Naive B cell (primary cell): Measurements from ENCODE around the gene CDH12. TPM values are rescaled to one million over a fixed set of nuclear protein-coding genes. Genes with fewer than 3 reads are reported as not detected.
"Not testable (repeated sequence)": the region's sequence is repeated elsewhere in the genome, so short reads cannot be mapped to it uniquely, and the experiment has no call there.

Experiments used
- ATAC-seq, 2 donors: fragments of 150-1000 bp; cut with Tn5 transposase; 2 replicates each; pipeline ENCODE4 v1.10.0; 2021; ENCODE audit warnings: low read depth in 2 of 2, mild to moderate bottlenecking in 2 of 2, moderate library complexity in 2 of 2
- DNase-seq: peaks from one replicate; pipeline ENCODE4 v3.0.0; 2022
- H3K27ac Mint-ChIP-seq, 6 donors: one replicate each; pipeline ENCODE4 v1.8.0; 2020 to 2022; ENCODE audit warnings: mild to moderate bottlenecking in 6 of 6, mixed read lengths in 6 of 6, moderate library complexity in 5 of 6, inconsistent platforms in 2 of 6
- H3K27me3 Mint-ChIP-seq, 3 donors: one replicate each; pipeline ENCODE4 v1.8.0; 2021 to 2022; ENCODE audit warnings: mixed read lengths in 3 of 3, mild to moderate bottlenecking in 1 of 3
- H3K36me3 Mint-ChIP-seq, 2 donors: one replicate each; pipeline ENCODE4 v1.8.0; 2020 to 2022; ENCODE audit warnings: mixed read lengths in 2 of 2, inconsistent platforms in 1 of 2, mild to moderate bottlenecking in 1 of 2
- H3K4me1 Mint-ChIP-seq, 3 donors: one replicate each; pipeline ENCODE4 v1.8.0; 2020 to 2022; ENCODE audit warnings: mixed read lengths in 3 of 3, inconsistent platforms in 1 of 3, mild to moderate bottlenecking in 1 of 3, moderate library complexity in 1 of 3
- H3K4me3 Mint-ChIP-seq, 8 donors: one replicate each; pipeline ENCODE4 v1.8.0; 2020 to 2022; ENCODE audit warnings: mild to moderate bottlenecking in 8 of 8, mixed read lengths in 8 of 8, moderate library complexity in 8 of 8, inconsistent platforms in 2 of 8
- H3K9me3 Mint-ChIP-seq, 7 donors: one replicate each; pipeline ENCODE4 v1.8.0; 2020 to 2022; ENCODE audit warnings: mixed read lengths in 7 of 7, mild to moderate bottlenecking in 5 of 7, inconsistent platforms in 2 of 7, moderate library complexity in 1 of 7
- polyA plus RNA-seq, 6 donors: library from polyadenylated mRNA; unstranded; fragments of 300-500 nt; fragmentation: Illumina TruSeq; gene quantifications; one replicate each; pipeline ENCODE4 v1.2.3, GENCODE V29; 2021; ENCODE audit warnings: low read depth in 6 of 6

CDH12 gene
- polyA plus RNA-seq, 6 donors from 2014 or later: not detected

- H3K27ac Mint-ChIP-seq: no peak overlapping the region
- no peaks in the 10 kb centered on the region for H3K36me3 Mint-ChIP-seq
- H3K4me1 Mint-ChIP-seq: no peaks in the 10 kb centered on the region
Measured at GRCh38 chr5:22560147-22560546, 293.0 kb downstream of the CDH12 start.

GRCh38 chr5:22557251-22557650, 295.9 kb downstream of the CDH12 start:
- no peaks in the 10 kb centered on the region for H3K27me3 Mint-ChIP-seq
- ATAC-seq (no peak), DNase-seq (no peak)
- no peak overlapping the region for H3K27ac Mint-ChIP-seq
- no peak overlapping the region for H3K4me3 Mint-ChIP-seq
- no peaks in the 10 kb centered on the region for H3K4me1 Mint-ChIP-seq
- H3K36me3 Mint-ChIP-seq: no peaks in the 10 kb centered on the region
- peaks cover 0 to 8% (median 0%) of the 10 kb centered on the region in 7 donors for H3K9me3 Mint-ChIP-seq

More at GRCh38 chr5:22560147-22560546, 293.0 kb downstream of the CDH12 start:
- ATAC-seq (no peak), DNase-seq (no peak)
- peaks cover 0 to 8% (median 0%) of the 10 kb centered on the region in 7 donors for H3K9me3 Mint-ChIP-seq
- H3K4me3 Mint-ChIP-seq: no peak overlapping the region
- no peaks in the 10 kb centered on the region for H3K27me3 Mint-ChIP-seq

- no peaks in the 10 kb centered on the region for H3K4me1 Mint-ChIP-seq
- DNase-seq (no peak), ATAC-seq (no peak)
- H3K9me3 Mint-ChIP-seq: peaks cover 0 to 8% (median 0%) of the 10 kb centered on the region in 7 donors
- H3K27me3 Mint-ChIP-seq: no peaks in the 10 kb centered on the region
- H3K27ac Mint-ChIP-seq: no peak overlapping the region
- H3K4me3 Mint-ChIP-seq: no peak overlapping the region
- H3K36me3 Mint-ChIP-seq: no peaks in the 10 kb centered on the region
Measured at GRCh38 chr5:22554475-22554874, 298.7 kb downstream of the CDH12 start.

GRCh38 chr5:22549876-22550671, 303.1 kb downstream of the CDH12 start:
- DNase-seq: no peak
- no peak overlapping the region for H3K4me3 Mint-ChIP-seq
- no peak for ATAC-seq
- no peaks in the 10 kb centered on the region for H3K9me3 Mint-ChIP-seq
- H3K27ac Mint-ChIP-seq: peak overlapping the region in 1 of 6 donors; percentile 45
- H3K36me3 Mint-ChIP-seq: no peaks in the 10 kb centered on the region
- no peaks in the 10 kb centered on the region for H3K27me3 Mint-ChIP-seq
- H3K4me1 Mint-ChIP-seq: no peaks in the 10 kb centered on the region

GRCh38 chr5:22542340-22542739, 310.8 kb downstream of the CDH12 start:
- Mint-ChIP-seq H3K27me3 (no peaks in the 10 kb centered on the region), H3K27ac (no peak overlapping the region), H3K4me3 (no peak overlapping the region), H3K4me1 (no peaks in the 10 kb centered on the region), H3K9me3 (peaks cover 0 to 3% (median 0%) of the 10 kb centered on the region in 7 donors), H3K36me3 (no peaks in the 10 kb centered on the region)
- ATAC-seq (no peak), DNase-seq (no peak)

GRCh38 chr5:22541037-22541436, 312.1 kb downstream of the CDH12 start:
- no peak overlapping the region for H3K4me3 Mint-ChIP-seq
- no peaks in the 10 kb centered on the region for H3K36me3 Mint-ChIP-seq
- no peak overlapping the region for H3K27ac Mint-ChIP-seq
- ATAC-seq: no peak
- DNase-seq: no peak
- no peaks in the 10 kb centered on the region for H3K4me1 Mint-ChIP-seq
- H3K27me3 Mint-ChIP-seq: no peaks in the 10 kb centered on the region
- peaks cover 0 to 3% (median 0%) of the 10 kb centered on the region in 7 donors for H3K9me3 Mint-ChIP-seq

GRCh38 chr5:22539762-22540161, 313.4 kb downstream of the CDH12 start:
- no peak overlapping the region for H3K4me3 Mint-ChIP-seq
- H3K36me3 Mint-ChIP-seq: no peaks in the 10 kb centered on the region
- peaks cover 0 to 3% (median 0%) of the 10 kb centered on the region in 7 donors for H3K9me3 Mint-ChIP-seq
- ATAC-seq (no peak), DNase-seq (no peak)
- H3K4me1 Mint-ChIP-seq: no peaks in the 10 kb centered on the region
- H3K27me3 Mint-ChIP-seq: no peaks in the 10 kb centered on the region
- H3K27ac Mint-ChIP-seq: no peak overlapping the region

- no peak for DNase-seq
- H3K4me1 Mint-ChIP-seq: no peaks in the 10 kb centered on the region
- no peaks in the 10 kb centered on the region for H3K36me3 Mint-ChIP-seq
- ATAC-seq: no peak
- H3K4me3 Mint-ChIP-seq: no peak overlapping the region
- H3K9me3 Mint-ChIP-seq: peaks cover 0 to 4% (median 0%) of the 10 kb centered on the region in 7 donors
- no peaks in the 10 kb centered on the region for H3K27me3 Mint-ChIP-seq
- H3K27ac Mint-ChIP-seq: no peak overlapping the region
Measured at GRCh38 chr5:22531986-22532385, 321.2 kb downstream of the CDH12 start.

GRCh38 chr5:22521521-22521920, 331.6 kb downstream of the CDH12 start:
- ATAC-seq: no peak
- Mint-ChIP-seq H3K9me3 (peaks cover 0 to 10% (median 5%) of the 10 kb centered on the region in 7 donors), H3K4me1 (no peaks in the 10 kb centered on the region), H3K36me3 (no peaks in the 10 kb centered on the region), H3K4me3 (no peak overlapping the region), H3K27me3 (no peaks in the 10 kb centered on the region), H3K27ac (no peak overlapping the region)
- no peak for DNase-seq

- H3K27ac Mint-ChIP-seq, H3K4me1 Mint-ChIP-seq, H3K4me3 Mint-ChIP-seq, H3K36me3 Mint-ChIP-seq, ATAC-seq, DNase-seq, H3K27me3 Mint-ChIP-seq, H3K9me3 Mint-ChIP-seq: not testable (repeated sequence)
Measured at GRCh38 chr5:22516497-22516896, 336.6 kb downstream of the CDH12 start.

- ATAC-seq (no peak), DNase-seq (no peak)
- H3K4me1 Mint-ChIP-seq: no peaks in the 10 kb centered on the region
- no peak overlapping the region for H3K4me3 Mint-ChIP-seq
- H3K36me3 Mint-ChIP-seq: no peaks in the 10 kb centered on the region
- no peak overlapping the region for H3K27ac Mint-ChIP-seq
- H3K27me3 Mint-ChIP-seq: no peaks in the 10 kb centered on the region
- H3K9me3 Mint-ChIP-seq: peaks cover 0 to 1% (median 0%) of the 10 kb centered on the region in 7 donors
Measured at GRCh38 chr5:22514231-22514630, 338.9 kb downstream of the CDH12 start.

- ATAC-seq (no peak), DNase-seq (no peak)
- no peaks in the 10 kb centered on the region for H3K36me3 Mint-ChIP-seq
- H3K9me3 Mint-ChIP-seq: peaks cover 0 to 10% (median 4%) of the 10 kb centered on the region in 7 donors
- H3K4me3 Mint-ChIP-seq: no peak overlapping the region
- no peaks in the 10 kb centered on the region for H3K27me3 Mint-ChIP-seq
- H3K27ac Mint-ChIP-seq: no peak overlapping the region
- no peaks in the 10 kb centered on the region for H3K4me1 Mint-ChIP-seq
Measured at GRCh38 chr5:22505891-22506290, 347.3 kb downstream of the CDH12 start.

GRCh38 chr5:22504411-22504810, 348.7 kb downstream of the CDH12 start:
- Mint-ChIP-seq H3K36me3 (no peaks in the 10 kb centered on the region), H3K4me1 (no peaks in the 10 kb centered on the region), H3K27ac (no peak overlapping the region), H3K27me3 (no peaks in the 10 kb centered on the region), H3K9me3 (peaks cover 0 to 10% (median 4%) of the 10 kb centered on the region in 7 donors), H3K4me3 (no peak overlapping the region)
- DNase-seq (no peak), ATAC-seq (no peak)

GRCh38 chr5:22500556-22500955, 352.6 kb downstream of the CDH12 start:
- no peak overlapping the region for H3K27ac Mint-ChIP-seq
- no peak overlapping the region for H3K4me3 Mint-ChIP-seq
- ATAC-seq (no peak), DNase-seq (no peak)
- peaks cover 0 to 10% (median 4%) of the 10 kb centered on the region in 7 donors for H3K9me3 Mint-ChIP-seq
- H3K4me1 Mint-ChIP-seq: no peaks in the 10 kb centered on the region
- no peaks in the 10 kb centered on the region for H3K36me3 Mint-ChIP-seq
- H3K27me3 Mint-ChIP-seq: no peaks in the 10 kb centered on the region
